22Rv1 (cell line): ENCODE measurements around the gene CPD.

ENCODE experiments used
- H3K27ac ChIP-seq: fragments of 450-650 bp; 2 replicates; pipeline ENCODE4 v1.5.1; 2017
- ZFX ChIP-seq: fragments of 450-650 bp; IDR thresholded peaks from 2 replicates; pipeline ENCODE4 v1.6.1; 2017; ENCODE audit warnings: antibody characterized with exemption, borderline replicate concordance
- TF ChIP-seq, protein P1 (sequence below): fragments of 450-650 bp; IDR thresholded peaks from 2 replicates; pipeline ENCODE4 v1.5.1; 2017; ENCODE audit warnings: mild to moderate bottlenecking

The CPD gene

DNA sequence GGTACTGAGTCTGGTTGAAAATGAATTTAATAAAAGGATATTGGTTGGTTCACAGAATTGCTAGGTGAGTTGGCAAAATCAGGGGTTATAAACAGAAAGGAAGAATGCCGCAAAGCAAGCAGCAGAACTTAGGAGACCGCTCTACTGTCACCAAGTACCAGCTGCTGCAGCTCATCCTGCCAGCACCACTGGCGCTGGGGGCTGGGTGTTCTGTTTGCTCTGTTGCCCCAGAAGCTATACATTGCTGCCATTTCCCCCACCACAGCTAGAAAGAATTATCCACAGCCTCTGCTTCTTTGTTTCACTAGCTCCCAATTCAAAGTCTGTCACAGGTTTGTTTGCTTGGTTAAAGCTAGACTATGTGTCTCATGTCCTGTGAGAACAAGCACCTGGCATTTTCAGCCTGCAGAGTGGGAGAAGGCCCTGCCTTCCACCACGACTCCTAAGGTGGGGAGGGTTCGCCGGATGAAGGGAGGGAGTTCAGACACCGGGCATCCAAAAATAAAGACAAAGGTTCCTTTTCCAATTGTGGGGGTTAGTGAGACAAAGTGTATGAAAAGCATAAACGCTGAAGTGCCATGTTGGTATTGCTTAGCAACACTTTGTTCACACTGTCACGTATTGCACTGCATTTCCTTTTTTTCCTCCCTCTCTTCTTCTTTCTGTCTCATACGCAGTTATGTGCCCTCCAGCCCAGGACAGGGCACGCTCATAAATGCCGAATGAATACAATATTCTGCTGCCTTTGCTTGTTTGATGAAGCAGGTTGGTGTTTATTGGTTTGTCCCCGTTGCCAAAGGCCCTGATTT, 9.6 kb upstream of the CPD start:
- TF ChIP-seq, protein P1, sequence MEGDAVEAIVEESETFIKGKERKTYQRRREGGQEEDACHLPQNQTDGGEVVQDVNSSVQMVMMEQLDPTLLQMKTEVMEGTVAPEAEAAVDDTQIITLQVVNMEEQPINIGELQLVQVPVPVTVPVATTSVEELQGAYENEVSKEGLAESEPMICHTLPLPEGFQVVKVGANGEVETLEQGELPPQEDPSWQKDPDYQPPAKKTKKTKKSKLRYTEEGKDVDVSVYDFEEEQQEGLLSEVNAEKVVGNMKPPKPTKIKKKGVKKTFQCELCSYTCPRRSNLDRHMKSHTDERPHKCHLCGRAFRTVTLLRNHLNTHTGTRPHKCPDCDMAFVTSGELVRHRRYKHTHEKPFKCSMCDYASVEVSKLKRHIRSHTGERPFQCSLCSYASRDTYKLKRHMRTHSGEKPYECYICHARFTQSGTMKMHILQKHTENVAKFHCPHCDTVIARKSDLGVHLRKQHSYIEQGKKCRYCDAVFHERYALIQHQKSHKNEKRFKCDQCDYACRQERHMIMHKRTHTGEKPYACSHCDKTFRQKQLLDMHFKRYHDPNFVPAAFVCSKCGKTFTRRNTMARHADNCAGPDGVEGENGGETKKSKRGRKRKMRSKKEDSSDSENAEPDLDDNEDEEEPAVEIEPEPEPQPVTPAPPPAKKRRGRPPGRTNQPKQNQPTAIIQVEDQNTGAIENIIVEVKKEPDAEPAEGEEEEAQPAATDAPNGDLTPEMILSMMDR, result no peak
- TF ChIP-seq ZFX, result no peak
- H3K27ac ChIP-seq, result no peak overlapping the region

DNA sequence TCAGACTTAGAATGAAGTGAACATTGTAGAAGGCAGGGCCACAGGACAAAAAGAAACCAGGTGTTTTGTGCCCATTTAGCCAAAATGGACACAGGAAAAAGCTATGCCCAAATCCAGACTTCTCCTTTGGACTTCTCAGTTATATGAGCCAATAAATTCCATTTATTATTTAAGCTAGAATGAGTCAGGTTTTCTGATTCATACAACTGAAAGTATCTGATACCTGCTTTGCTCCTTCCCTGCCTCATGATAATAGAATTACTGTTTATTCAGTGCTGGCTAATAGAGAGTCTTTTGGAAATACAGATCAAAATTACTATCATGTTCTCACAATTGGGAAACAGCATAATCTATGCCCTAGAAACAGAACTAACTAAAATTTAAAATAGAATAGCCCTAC, 8.7 kb upstream of the CPD start:
- TF ChIP-seq, protein P1, result no peak
- no peak for TF ChIP-seq ZFX
- H3K27ac ChIP-seq, result no peak overlapping the region

DNA sequence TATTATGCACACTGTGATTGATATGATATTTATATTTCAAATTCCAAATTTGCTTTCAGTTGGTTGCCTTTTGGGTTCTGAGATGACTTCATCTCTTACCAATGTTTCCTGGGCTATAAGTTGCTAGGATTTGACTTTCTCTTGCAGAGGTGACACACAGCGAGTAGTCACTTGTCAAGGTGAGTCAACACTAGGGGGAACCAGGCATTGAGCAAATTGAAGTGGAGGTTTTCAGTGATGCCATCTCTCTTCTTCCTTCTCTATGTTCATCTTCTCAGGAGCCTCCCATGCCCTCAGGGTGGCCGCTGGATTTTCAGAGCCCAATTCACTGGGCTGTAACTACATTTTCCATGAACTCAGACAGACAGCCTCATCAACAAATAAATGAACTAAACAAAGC, 6.0 kb upstream of the CPD start:
- H3K27ac ChIP-seq, result no peak overlapping the region
- TF ChIP-seq, protein P1, result no peak
- TF ChIP-seq ZFX, result no peak

DNA sequence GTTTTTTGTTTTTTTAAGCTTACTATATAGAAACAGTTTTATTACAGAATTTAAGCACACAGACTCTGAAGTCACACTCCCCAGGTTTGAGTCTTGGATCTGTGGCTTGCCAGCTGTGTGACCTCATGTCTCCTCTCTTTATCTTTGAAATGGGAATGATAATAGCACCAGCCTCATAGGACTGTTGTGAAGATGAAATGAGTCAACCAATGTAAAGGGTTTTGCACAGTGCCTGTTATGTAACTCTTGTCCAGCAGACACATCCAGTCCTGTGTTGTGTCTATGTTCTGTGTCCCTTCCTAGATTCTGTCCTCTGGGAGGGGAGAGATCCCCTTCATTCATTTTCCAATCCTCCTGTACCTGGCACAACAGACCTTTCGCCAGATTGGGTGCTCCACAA, 3.1 kb upstream of the CPD start:
- peak overlapping the region; percentile 85 for H3K27ac ChIP-seq
- TF ChIP-seq ZFX, result no peak
- TF ChIP-seq, protein P1, result no peak

DNA sequence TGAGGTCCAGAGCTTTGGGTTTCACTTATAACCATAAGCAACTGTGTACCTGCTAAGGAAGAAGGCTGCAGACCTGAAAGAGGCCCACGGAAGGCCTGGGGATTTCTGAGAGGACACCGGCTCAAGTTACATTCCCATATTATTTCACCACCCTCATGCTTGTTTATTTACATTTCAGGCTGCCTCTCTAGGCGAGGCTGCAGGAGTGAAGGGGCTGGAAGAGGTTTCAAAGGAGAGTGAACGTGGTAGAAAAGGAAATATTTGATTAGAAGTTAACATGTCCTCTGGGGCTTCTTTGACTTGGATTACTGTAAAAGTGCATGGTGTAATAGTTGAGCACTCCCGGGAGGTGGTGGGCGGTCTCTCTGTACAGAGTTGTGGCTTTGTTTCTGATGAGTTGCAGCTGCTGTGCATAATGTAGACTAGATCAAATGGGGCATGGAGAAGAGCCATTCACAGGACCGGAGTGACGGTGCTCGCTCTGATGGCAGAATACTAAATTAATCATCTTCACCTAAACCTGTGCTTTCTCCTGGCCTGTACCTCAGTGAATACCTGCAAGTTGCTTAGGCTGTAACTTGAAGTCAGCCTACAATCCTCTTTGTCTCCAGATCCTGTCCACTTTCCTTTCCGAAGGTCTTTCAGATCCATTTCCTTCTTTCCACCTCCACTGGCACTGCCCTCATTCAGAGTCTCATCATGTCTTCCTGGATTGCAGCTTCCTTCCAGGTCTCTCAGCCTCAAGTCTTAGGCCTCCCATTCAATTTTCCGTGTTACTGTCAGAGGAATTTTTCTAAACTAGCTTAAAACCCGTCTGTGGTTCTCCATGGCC, 1.9 kb upstream of the CPD start:
- peak overlapping the region; percentile 85 for H3K27ac ChIP-seq

DNA sequence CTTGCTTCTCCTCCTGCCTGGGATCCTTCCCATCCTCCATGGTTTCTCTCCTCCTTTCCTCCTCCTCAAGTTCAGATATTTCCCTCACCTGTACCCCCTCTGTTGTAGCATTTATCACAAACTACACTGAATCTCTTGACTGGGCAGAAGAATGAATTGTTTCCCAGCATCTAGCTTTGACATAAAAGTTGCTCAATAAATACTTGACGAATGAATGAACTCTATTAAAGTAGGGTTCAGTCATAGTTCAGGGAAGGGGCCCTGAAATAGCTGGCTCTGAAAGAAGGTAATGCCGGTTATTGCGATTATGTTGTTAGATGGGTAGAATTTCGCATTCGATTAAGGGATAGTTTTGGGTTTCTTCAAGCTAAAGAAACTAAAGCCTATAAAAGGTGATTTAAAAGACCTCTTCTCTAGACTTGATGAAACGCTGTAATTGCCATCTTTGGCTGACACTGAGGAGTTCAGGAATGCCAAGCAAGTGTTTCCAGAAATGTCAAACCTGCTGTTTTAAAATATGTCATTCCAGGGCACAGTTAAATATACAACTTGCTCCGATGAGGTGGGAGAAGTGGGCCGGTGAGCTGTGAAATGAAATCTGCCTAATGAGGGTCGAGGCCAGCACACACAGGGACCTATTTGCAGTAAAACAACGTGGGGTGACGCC, 1.0 kb upstream of the CPD start:
- TF ChIP-seq, protein P1, result no peak
- no peak for TF ChIP-seq ZFX
- H3K27ac ChIP-seq, result peak overlapping the region; percentile 85

More for the DNA sequence above, 1.9 kb upstream of the CPD start:
- no peak for TF ChIP-seq ZFX
- TF ChIP-seq, protein P1, result no peak
